ENCODE measurements around the gene DCDC2B.
A peak's percentile ranks its signal among the peaks of the same experiment; 100 is the strongest.
"Not testable (repeated sequence)": the region's sequence is repeated elsewhere in the genome, so short reads cannot be mapped to it uniquely, and the experiment has no call there.

DCDC2B gene

DNA sequence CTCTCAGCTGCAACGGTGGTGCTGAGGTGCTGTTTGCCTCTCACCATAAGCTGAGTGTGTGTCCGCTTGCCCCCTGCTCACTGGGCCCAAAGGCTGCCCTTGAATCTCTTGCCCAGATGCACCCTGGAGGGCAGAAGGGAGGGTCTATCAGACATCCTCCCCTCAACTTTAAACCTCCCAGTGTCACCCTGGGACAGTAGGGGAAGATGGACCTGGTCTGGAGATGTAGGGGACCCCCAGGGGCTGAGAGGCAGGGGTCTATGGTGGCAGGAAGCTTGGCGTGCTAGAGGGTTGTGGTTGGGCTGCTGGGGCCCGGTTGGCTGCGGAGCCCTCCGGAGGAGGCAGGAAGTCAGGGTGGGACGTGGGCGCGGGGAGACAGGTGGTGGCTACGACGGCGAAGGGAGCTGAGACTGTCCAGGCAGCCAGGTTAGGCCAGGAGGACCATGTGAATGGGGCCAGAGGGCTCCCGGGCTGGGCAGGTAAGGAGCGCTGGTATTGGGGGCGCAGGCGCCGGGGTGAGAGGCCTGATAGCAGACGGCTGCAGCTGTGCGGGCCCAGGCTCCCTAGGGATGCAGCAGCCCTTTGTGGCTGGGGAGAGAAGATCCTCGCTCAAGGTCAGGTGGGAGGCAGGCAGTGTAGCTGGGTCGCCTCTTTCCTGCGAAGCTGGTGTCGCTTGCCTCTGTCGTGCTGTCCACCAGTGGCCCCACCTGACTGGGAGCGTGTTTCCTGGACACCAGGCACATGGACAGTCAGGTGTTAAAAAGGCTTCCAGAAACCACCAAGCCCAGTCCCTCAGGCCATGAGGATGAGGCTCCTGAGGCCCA, 42.2 kb downstream of the DCDC2B start, which contains the start of gene LCK:
Gene LCK, plus strand, starts transcription at position 373 of the 824 bp plus-strand sequence. CDS start 23,065 bp downstream, outside the sequence.
- no peak for TF ChIP-seq Cebpa-rat (IDR thresholded peaks at IDR 0.05)
- peak within 1 kb of the TSS; percentile 98 for H3K4me2 ChIP-seq
- H3K4me1 ChIP-seq: peaks cover 99% of the 10 kb centered on the region
- peak within 1 kb of the TSS; percentile 56 for H3K4me3 ChIP-seq
- no peaks in the 10 kb centered on the region for H3K9me3 ChIP-seq
- peak within 1 kb of the TSS; percentile 97 for H3K27ac ChIP-seq
- H3K27me3 ChIP-seq: no peaks in the 10 kb centered on the region
- H3K36me3 ChIP-seq: no peaks in the 10 kb centered on the region
- no peaks in the 10 kb centered on the region for H4K20me1 ChIP-seq
- H3K9ac ChIP-seq: peak within 1 kb of the TSS; percentile 91

- TF ChIP-seq Cebpa-rat (IDR thresholded peaks at IDR 0.05): no peak
- H3K27me3 ChIP-seq: no peaks in the 10 kb centered on the region
- H3K4me2 ChIP-seq: peak overlapping the region; percentile 98; the same call in 1 of the 2 replicates
- no peaks in the 10 kb centered on the region for H3K9me3 ChIP-seq
- no peaks in the 10 kb centered on the region for H4K20me1 ChIP-seq
- H3K27ac ChIP-seq: 0 out of 2 replicates have a peak overlapping the region, but pooled peaks have one; percentile 97
- H3K9ac ChIP-seq: no peak overlapping the region
- no peaks in the 10 kb centered on the region for H3K36me3 ChIP-seq
- peaks cover 69% of the 10 kb centered on the region for H3K4me1 ChIP-seq
- H3K4me3 ChIP-seq: no peak overlapping the region
These were observed 46.5 kb downstream of the DCDC2B start for GRCh38 chr1:32255072-32256071.

DNA sequence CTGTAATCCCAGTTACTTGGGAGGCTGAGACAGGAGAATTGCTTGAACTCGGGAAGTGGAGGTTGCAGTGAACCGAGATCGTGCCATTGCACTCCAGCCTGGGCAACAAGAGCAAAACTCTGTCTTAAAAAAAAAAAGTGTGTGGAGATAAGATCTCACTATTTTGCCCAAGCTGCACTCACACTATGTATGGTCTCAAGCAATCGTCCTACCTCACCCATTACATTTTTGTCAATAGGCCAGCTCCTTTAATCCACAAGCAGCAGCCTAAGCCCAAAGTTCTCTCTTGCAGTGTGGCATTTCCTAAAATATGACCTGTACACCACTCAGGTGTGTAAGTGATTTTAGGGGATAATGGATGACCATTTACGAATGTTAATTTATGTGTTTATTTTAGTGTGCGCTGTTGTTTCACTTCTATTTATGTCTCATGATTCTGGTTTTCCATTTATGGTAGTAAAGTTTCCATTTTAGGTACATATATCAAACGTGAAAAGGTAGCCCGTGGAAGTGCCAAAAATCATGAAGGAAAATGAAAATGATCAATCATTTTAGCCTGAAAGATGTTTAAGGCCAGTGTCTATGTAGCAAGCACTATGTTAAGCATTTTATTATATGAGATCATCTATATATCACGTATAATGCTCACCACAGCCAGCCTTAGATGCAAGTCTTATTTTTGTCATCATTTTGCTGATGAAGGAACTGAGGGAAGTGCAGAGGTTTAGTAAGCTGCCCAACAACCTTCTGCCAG, 47.8 kb downstream of the DCDC2B start:
- Histone ChIP-seq H3K36me3 (no peaks in the 10 kb centered on the region), H3K4me3 (no peak overlapping the region), H3K27me3 (no peaks in the 10 kb centered on the region), H3K9ac (no peak overlapping the region), H3K4me2 (no peak overlapping the region), H3K27ac (no peak overlapping the region), H4K20me1 (no peaks in the 10 kb centered on the region), H3K4me1 (peaks cover 56% of the 10 kb centered on the region), H3K9me3 (no peaks in the 10 kb centered on the region)
- no peak for TF ChIP-seq Cebpa-rat (IDR thresholded peaks at IDR 0.05)

GRCh38 chr1:32257227-32257508, 48.3 kb downstream of the DCDC2B start:
- no peak for TF ChIP-seq Cebpa-rat (IDR thresholded peaks at IDR 0.05)
- Histone ChIP-seq H3K9ac (no peak overlapping the region), H3K27me3 (no peaks in the 10 kb centered on the region), H3K9me3 (no peaks in the 10 kb centered on the region), H3K27ac (no peak overlapping the region), H3K36me3 (no peaks in the 10 kb centered on the region), H4K20me1 (no peaks in the 10 kb centered on the region), H3K4me3 (no peak overlapping the region), H3K4me1 (peaks cover 51% of the 10 kb centered on the region), H3K4me2 (no peak overlapping the region)

DNA sequence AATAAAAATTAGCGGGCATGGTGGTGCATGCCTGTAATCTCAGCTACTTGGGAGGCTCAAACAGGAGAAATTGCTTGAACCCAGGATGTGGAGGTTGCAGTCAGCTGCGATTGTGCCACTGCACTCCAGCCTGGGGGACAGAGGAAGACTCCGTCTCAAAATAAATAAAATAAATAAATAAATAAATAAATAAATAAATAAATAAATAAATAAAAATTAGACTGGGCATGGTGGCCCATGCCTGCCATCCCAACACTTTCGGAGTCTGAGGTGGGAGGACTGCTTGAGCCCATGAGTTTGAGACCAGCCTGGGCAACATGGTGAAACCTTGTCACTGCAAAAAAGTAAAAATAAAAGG, 54.3 kb downstream of the DCDC2B start:
- not testable (repeated sequence) for H3K9ac ChIP-seq, H3K9me3 ChIP-seq, H3K27me3 ChIP-seq, H3K36me3 ChIP-seq, H4K20me1 ChIP-seq, H3K4me3 ChIP-seq
- H3K4me1 ChIP-seq: peaks cover 53% of the 10 kb centered on the region
- peak overlapping the region; percentile 80 for H3K27ac ChIP-seq
- H3K4me2 ChIP-seq: peak overlapping the region; percentile 89

DNA sequence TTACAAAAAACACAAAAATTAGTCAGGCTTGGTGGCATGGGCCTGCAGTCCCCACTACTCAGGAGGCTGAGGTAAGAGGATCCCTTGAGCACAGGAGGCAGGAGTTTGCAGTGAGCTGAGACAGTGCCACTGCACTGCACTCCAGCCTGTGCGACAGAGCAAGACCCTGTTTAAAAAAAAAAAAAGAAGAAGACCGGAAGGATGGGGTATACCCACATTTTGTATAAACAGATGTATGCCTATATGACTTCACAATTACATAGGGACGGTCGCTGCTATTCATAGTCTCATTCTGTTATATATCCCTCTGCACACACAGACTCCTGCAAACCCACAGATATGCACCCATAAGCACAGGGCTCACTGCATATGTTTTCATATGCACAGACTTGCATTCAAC, 54.9 kb downstream of the DCDC2B start:
- no peaks in the 10 kb centered on the region for H3K9me3 ChIP-seq
- 0 out of 2 replicates have a peak overlapping the region, but pooled peaks have one; percentile 16 for H3K4me3 ChIP-seq
- no peaks in the 10 kb centered on the region for H4K20me1 ChIP-seq
- H3K36me3 ChIP-seq: no peaks in the 10 kb centered on the region
- H3K9ac ChIP-seq: peak overlapping the region; percentile 53
- H3K27ac ChIP-seq: peak overlapping the region; percentile 80
- H3K4me2 ChIP-seq: peak overlapping the region; percentile 89
- no peaks in the 10 kb centered on the region for H3K27me3 ChIP-seq
- H3K4me1 ChIP-seq: peaks cover 53% of the 10 kb centered on the region
- no peak for TF ChIP-seq Cebpa-rat (IDR thresholded peaks at IDR 0.05)

All from BLaER1 (cell line).